CD14-positive monocyte (primary cell): ENCODE data around the gene LEF1. TPM values are rescaled to one million over a fixed set of nuclear protein-coding genes. Genes with fewer than 3 reads are reported as not detected.
"Not testable (repeated sequence)": the region's sequence is repeated elsewhere in the genome, so short reads cannot be mapped to it uniquely, and the experiment has no call there.

Experiments used
- DNase-seq, 3 donors: peaks; one replicate each; pipeline ENCODE4 v3.0.0-alpha.2; 2011 to 2022
- H2AFZ ChIP-seq: 2 replicates; pipeline ENCODE4 v1.6.0; 2012; ENCODE audit warnings: mild to moderate bottlenecking, low read depth, low read length, inconsistent platforms; ENCODE audit not compliant: insufficient read depth, poor library complexity, severe bottlenecking
- H3K27ac ChIP-seq, 2 donors: 1 replicate in 1 of 2; 2 replicates in 1 of 2; pipeline ENCODE4 v1.5.1; 2012 to 2013; ENCODE audit warnings: low read length in 2 of 2, control low read depth in 1 of 2, inconsistent platforms in 1 of 2, low read depth in 1 of 2, mild to moderate bottlenecking in 1 of 2
- H3K27me3 ChIP-seq, 2 donors: one replicate each; pipeline versions ENCODE4 v1.6.0 to v1.6.1; 2011 to 2013; ENCODE audit warnings: low read length in 2 of 2; ENCODE audit not compliant: control insufficient read depth in 2 of 2, insufficient read depth in 2 of 2
- H3K36me3 ChIP-seq, 2 donors: replicated peaks in 1 of 2; 1 replicate in 1 of 2; 2 replicates in 1 of 2; pipeline versions ENCODE4 v1.5.1 to v1.6.1; 2012 to 2013; ENCODE audit warnings: low read length in 2 of 2, control low read depth in 1 of 2, inconsistent platforms in 1 of 2, mild to moderate bottlenecking in 1 of 2; ENCODE audit not compliant: insufficient read depth in 2 of 2, control insufficient read depth in 1 of 2
- H3K4me1 ChIP-seq, 2 donors: 1 replicate in 1 of 2; 2 replicates in 1 of 2; pipeline versions ENCODE4 v1.5.1 to v1.6.1; 2012 to 2013; ENCODE audit warnings: low read length in 2 of 2, control low read depth in 1 of 2, inconsistent platforms in 1 of 2, mild to moderate bottlenecking in 1 of 2, moderate library complexity in 1 of 2; ENCODE audit not compliant: insufficient read depth in 2 of 2, control insufficient read depth in 1 of 2
- H3K4me2 ChIP-seq: replicated peaks from 2 replicates; pipeline ENCODE3; 2012; ENCODE audit warnings: low read length, moderate library complexity, mild to moderate bottlenecking; ENCODE audit not compliant: poor library complexity, severe bottlenecking; ENCODE audit errors: extremely low read depth
- H3K4me3 ChIP-seq, 3 experiments: fragments of 200-600 bp in 1 of 3; sonication (generic) in 1 of 3; replicated peaks in 1 of 3; 1 replicate in 2 of 3; 2 replicates in 1 of 3; pipeline ENCODE4 v1.5.1; 2011 to 2013; ENCODE audit warnings: low read length in 3 of 3, mild to moderate bottlenecking in 3 of 3, control low read depth in 2 of 3, low read depth in 2 of 3, inconsistent platforms in 1 of 3, moderate library complexity in 1 of 3
- H3K79me2 ChIP-seq: 2 replicates; pipeline ENCODE4 v1.6.0; 2012; ENCODE audit warnings: mild to moderate bottlenecking, control low read depth, inconsistent platforms, low read length, moderate library complexity; ENCODE audit not compliant: insufficient read depth
- H3K9ac ChIP-seq: 2 replicates; pipeline ENCODE4 v1.6.0; 2017; ENCODE audit warnings: low read length, mild to moderate bottlenecking; ENCODE audit not compliant: insufficient read depth, poor library complexity, severe bottlenecking
- H3K9me3 ChIP-seq, 2 donors: replicated peaks in 1 of 2; 1 replicate in 1 of 2; 2 replicates in 1 of 2; pipeline versions ENCODE4 v1.5.1 to v1.6.1; 2012 to 2013; ENCODE audit warnings: low read length in 2 of 2, control low read depth in 1 of 2; ENCODE audit not compliant: control insufficient read depth in 1 of 2, insufficient read depth in 1 of 2
- H4K20me1 ChIP-seq: 2 replicates; pipeline ENCODE4 v1.6.0; 2012; ENCODE audit warnings: mild to moderate bottlenecking, low read length, control low read depth, moderate library complexity; ENCODE audit not compliant: insufficient read depth
- H3K27ac Mint-ChIP-seq, 7 donors: one replicate each; pipeline ENCODE4 v1.8.0; 2020; ENCODE audit warnings: mild to moderate bottlenecking in 7 of 7, mixed read lengths in 7 of 7, moderate library complexity in 6 of 7, inconsistent platforms in 2 of 7
- H3K27me3 Mint-ChIP-seq, 3 donors: one replicate each; pipeline ENCODE4 v1.8.0; 2021 to 2022; ENCODE audit warnings: low read depth in 3 of 3, mild to moderate bottlenecking in 3 of 3, mixed read lengths in 3 of 3, moderate library complexity in 3 of 3, inconsistent platforms in 1 of 3
- H3K36me3 Mint-ChIP-seq, 2 donors: one replicate each; pipeline ENCODE4 v1.8.0; 2020; ENCODE audit warnings: mixed read lengths in 2 of 2, inconsistent platforms in 1 of 2, mild to moderate bottlenecking in 1 of 2
- H3K4me1 Mint-ChIP-seq: one replicate; pipeline ENCODE4 v1.8.0; 2020; ENCODE audit warnings: mild to moderate bottlenecking, mixed read lengths
- H3K4me3 Mint-ChIP-seq, 2 donors: one replicate each; pipeline ENCODE4 v1.8.0; 2020; ENCODE audit warnings: mild to moderate bottlenecking in 2 of 2, mixed read lengths in 2 of 2, moderate library complexity in 1 of 2
- H3K9me3 Mint-ChIP-seq, 7 donors: one replicate each; pipeline ENCODE4 v1.8.0; 2020 to 2022; ENCODE audit warnings: mixed read lengths in 7 of 7, mild to moderate bottlenecking in 6 of 7, moderate library complexity in 6 of 7, inconsistent platforms in 2 of 7
- WGBS: methylation state at CpG from one replicate; pipeline ENCODE4 v1.1.5; 2013; ENCODE audit warnings: missing lambda C conversion rate; ENCODE audit not compliant: insufficient coverage; 5-methylcytosine and 5-hydroxymethylcytosine counted together
- intact Hi-C, 2 donors: fragments of 100-400 bp; cut with micrococcal nuclease; formaldehyde crosslinking; loops; one replicate each; pipeline versions ENCODE4 v1.15.0 to v1.15.1; 2023
- polyA plus RNA-seq, 3 donors: library from polyadenylated mRNA; depleted of rRNA in 1 of 3; unstranded in 2 of 3; stranded (reverse) in 1 of 3; fragments of 300-500 nt in 2 of 3; fragments of >200 nt in 1 of 3; fragmentation: Illumina TruSeq in 2 of 3; gene quantifications; 1 replicate in 2 of 3; 2 replicates in 1 of 3; pipeline ENCODE4 v1.2.3, GENCODE V29; 2012 to 2021
- TF ChIP-seq, protein P1 (sequence below): fragments of 200-600 bp; IDR thresholded peaks from one replicate; pipeline ENCODE4 v1.8.0; 2022; ENCODE audit warnings: antibody characterized with exemption, mild to moderate bottlenecking

The LEF1 gene
- polyA plus RNA-seq, 3 donors: 0.29 to 1.3 (median 0.61) TPM

DNA sequence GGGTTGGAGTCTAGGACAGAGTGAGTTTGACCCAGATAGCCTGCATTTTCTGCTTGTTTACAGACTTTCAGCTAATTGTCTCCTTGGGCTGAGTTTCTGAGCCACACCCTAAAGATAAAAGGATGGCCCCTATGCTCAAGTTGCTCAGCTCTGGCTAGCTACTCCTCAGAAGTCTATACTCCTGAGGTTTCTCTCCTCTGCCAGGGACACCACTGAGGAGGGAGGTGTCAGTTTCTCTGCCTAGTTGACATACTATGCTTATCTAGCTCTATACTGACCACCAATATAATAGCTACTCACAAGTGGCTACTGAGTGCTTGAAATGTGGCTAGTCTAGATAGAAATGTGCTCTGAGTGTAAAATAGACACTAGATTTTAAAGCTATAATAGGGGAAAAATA is 155.4 kb downstream of the LEF1 start:
- Histone ChIP-seq H3K4me2 (no peak overlapping the region), H3K9me3 (no peaks in the 10 kb centered on the region), H2AFZ (no peak overlapping the region), H3K79me2 (no peaks in the 10 kb centered on the region), H4K20me1 (no peaks in the 10 kb centered on the region), H3K9ac (no peak overlapping the region), H3K4me3 (no peak overlapping the region), H3K27me3 (no peaks in the 10 kb centered on the region), H3K36me3 (peaks cover 12 to 39% of the 10 kb centered on the region in 2 donors), H3K4me1 (no peaks in the 10 kb centered on the region), H3K27ac (no peak overlapping the region)
- TF ChIP-seq, protein P1, sequence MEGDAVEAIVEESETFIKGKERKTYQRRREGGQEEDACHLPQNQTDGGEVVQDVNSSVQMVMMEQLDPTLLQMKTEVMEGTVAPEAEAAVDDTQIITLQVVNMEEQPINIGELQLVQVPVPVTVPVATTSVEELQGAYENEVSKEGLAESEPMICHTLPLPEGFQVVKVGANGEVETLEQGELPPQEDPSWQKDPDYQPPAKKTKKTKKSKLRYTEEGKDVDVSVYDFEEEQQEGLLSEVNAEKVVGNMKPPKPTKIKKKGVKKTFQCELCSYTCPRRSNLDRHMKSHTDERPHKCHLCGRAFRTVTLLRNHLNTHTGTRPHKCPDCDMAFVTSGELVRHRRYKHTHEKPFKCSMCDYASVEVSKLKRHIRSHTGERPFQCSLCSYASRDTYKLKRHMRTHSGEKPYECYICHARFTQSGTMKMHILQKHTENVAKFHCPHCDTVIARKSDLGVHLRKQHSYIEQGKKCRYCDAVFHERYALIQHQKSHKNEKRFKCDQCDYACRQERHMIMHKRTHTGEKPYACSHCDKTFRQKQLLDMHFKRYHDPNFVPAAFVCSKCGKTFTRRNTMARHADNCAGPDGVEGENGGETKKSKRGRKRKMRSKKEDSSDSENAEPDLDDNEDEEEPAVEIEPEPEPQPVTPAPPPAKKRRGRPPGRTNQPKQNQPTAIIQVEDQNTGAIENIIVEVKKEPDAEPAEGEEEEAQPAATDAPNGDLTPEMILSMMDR: no peak
- peaks cover 2% of the 10 kb centered on the region for H3K4me1 Mint-ChIP-seq
- no peaks in the 10 kb centered on the region for H3K9me3 Mint-ChIP-seq
- intact Hi-C loops: no loop called here
- H3K27ac Mint-ChIP-seq: no peak overlapping the region
- H3K4me3 Mint-ChIP-seq: no peak overlapping the region
- DNase-seq: no peak
- H3K36me3 Mint-ChIP-seq: peaks cover 45 to 64% of the 10 kb centered on the region in 2 donors
- peaks cover 0 to 2% (median 0%) of the 10 kb centered on the region in 3 donors for H3K27me3 Mint-ChIP-seq

DNA sequence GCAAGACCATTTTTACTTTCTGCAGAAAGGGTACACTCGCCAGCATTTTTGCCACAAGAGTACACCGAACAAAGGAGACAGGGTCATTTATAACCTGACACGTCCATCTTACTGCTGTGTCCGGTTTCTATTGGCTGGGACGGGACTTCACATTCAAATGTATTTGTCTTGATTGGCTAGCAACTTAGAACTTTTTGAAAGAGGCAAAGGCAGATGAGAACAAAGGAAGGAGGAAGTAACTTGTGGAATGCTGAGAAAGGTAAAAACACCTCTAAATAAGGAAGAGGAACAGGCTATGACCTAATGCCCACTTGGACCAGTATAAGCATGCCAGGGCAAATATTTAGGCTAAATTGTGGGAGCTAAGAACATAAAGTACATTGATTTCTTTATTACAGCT is 156.3 kb downstream of the LEF1 start:
- H3K4me1 ChIP-seq, H3K27ac ChIP-seq, H3K9me3 ChIP-seq, H3K9me3 Mint-ChIP-seq, DNase-seq, H3K4me3 ChIP-seq, H3K4me3 Mint-ChIP-seq, H3K79me2 ChIP-seq, H3K9ac ChIP-seq, H3K4me2 ChIP-seq, intact Hi-C loops, H3K27ac Mint-ChIP-seq, H3K27me3 Mint-ChIP-seq, H3K4me1 Mint-ChIP-seq, H3K27me3 ChIP-seq, H2AFZ ChIP-seq, H4K20me1 ChIP-seq: not testable (repeated sequence)
- 100% methylated on average over 3 of the region's 5 CpGs for WGBS
- peaks cover 12 to 39% of the 10 kb centered on the region in 2 donors for H3K36me3 ChIP-seq
- peaks cover 43 to 57% of the 10 kb centered on the region in 2 donors for H3K36me3 Mint-ChIP-seq
